Endothelial cell of umbilical vein (primary cell): ENCODE data around the gene DGKB.

Experiments
- EZH2 ChIP-seq: IDR thresholded peaks from 2 replicates; pipeline ENCODE4 v1.6.1; 2012; ENCODE audit warnings: borderline replicate concordance, low read depth, mild to moderate bottlenecking, moderate library complexity, low read length, inconsistent platforms; ENCODE audit not compliant: severe bottlenecking
- JUN ChIP-seq: IDR thresholded peaks from 2 replicates; pipeline ENCODE4 v1.6.1; 2011; ENCODE audit warnings: borderline replicate concordance, low read depth; ENCODE audit not compliant: insufficient read length, insufficient read depth
- POLR2A ChIP-seq: IDR thresholded peaks from 2 replicates; pipeline ENCODE4 v1.6.1; 2012; ENCODE audit warnings: low read depth, mild to moderate bottlenecking, control low read depth, low read length
- TF ChIP-seq, protein P1 (sequence below), 2 donors: IDR thresholded peaks; 1 replicate in 1 of 2; 2 replicates in 1 of 2; pipeline ENCODE4 v1.5.1; 2011; ENCODE audit warnings: low read length in 2 of 2, mild to moderate bottlenecking in 2 of 2, moderate library complexity in 2 of 2, control low read depth in 1 of 2, inconsistent platforms in 1 of 2, low read depth in 1 of 2; ENCODE audit not compliant: insufficient read depth in 1 of 2; ENCODE audit errors: extremely low read depth in 1 of 2

DNA sequence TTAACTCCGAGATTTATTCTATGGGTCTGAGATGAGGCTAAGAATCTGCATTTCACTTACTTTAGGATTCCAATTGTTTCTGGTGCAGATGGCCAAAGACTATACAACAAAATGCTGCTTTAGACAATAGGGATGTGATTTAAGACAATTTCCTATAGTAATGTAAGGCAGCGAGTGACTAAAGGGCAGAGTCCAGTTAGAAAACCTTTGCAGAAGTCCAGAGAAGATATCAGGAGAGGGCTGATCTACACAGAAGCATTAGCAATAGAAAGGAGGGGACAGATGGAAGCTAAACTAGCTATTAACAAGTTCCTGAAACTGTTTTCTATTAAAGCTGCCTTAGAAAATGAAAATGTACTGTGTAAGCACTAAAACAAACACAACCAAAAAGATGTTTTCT is 398.9 kb downstream of the DGKB start:
- TF ChIP-seq JUN (no peak), EZH2 (no peak), POLR2A (no peak)
- TF ChIP-seq, protein P1, sequence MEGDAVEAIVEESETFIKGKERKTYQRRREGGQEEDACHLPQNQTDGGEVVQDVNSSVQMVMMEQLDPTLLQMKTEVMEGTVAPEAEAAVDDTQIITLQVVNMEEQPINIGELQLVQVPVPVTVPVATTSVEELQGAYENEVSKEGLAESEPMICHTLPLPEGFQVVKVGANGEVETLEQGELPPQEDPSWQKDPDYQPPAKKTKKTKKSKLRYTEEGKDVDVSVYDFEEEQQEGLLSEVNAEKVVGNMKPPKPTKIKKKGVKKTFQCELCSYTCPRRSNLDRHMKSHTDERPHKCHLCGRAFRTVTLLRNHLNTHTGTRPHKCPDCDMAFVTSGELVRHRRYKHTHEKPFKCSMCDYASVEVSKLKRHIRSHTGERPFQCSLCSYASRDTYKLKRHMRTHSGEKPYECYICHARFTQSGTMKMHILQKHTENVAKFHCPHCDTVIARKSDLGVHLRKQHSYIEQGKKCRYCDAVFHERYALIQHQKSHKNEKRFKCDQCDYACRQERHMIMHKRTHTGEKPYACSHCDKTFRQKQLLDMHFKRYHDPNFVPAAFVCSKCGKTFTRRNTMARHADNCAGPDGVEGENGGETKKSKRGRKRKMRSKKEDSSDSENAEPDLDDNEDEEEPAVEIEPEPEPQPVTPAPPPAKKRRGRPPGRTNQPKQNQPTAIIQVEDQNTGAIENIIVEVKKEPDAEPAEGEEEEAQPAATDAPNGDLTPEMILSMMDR (IDR thresholded peaks at IDR 0.05; ENCODE audit: extremely low read depth in 1 of 2, insufficient read depth in 1 of 2, low read depth in 1 of 2, low read length in 2 of 2), result no peak
